ENCODE measurements around the gene ZNF442. TPM values are rescaled to one million over a fixed set of nuclear protein-coding genes. Genes with fewer than 3 reads are reported as not detected.
A peak's percentile ranks its signal among the peaks of the same experiment; 100 is the strongest.
"Not testable (repeated sequence)": the region's sequence is repeated elsewhere in the genome, so short reads cannot be mapped to it uniquely, and the experiment has no call there.

The ZNF442 gene
- total RNA-seq: 8.0 TPM

DNA sequence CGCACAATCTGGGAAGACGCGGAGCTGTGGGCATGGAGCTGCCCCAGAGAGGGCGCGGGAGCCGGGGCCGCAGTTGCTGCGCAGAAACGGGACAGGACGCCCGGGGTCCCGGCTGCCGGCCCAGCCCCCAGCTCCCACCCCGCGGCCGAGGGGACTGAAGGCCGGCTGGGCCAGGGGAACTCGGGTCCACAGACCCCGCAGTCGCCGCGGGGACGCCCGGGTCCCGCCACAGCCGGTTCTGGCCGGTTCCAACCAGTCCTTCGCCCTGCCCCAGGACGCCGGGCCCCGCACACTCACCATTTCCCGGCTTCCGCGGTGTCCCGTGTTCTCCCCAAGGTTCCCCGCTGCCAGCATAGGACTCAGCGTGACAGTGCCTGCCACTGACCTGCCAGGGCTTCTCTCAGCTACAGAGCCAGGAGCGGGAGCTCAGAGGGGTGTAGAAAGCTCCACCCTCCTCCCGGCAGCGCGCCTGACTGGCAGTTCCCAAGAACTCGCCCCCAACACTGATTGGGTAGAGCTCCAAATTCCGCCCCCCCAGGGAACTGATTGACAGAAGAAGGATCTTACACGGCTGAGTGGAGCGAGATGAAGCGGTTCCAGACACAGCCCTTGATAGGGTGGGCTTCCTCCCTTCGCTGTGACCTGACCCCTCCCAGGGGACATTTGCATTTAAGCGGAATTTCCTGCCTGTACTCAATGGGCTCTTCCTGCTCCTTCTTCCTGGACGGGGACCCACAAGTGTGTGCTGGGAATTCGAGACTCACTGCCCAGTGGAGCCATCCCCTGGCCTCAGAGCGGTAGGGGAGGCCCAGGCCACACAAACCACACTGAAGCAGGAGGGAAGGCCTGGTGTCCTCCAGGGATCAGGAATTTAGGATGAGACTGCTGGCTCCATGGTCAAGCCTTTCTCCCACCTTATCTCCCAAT, at the start of gene ZNF442:
Gene ZNF442 (minus strand): TSS at position 448 of the 927 bp plus-strand sequence. CDS start 2,052 bp downstream, outside the sequence.
- DNase-seq (ENCODE audit: low spot score): peak; percentile 97

DNA sequence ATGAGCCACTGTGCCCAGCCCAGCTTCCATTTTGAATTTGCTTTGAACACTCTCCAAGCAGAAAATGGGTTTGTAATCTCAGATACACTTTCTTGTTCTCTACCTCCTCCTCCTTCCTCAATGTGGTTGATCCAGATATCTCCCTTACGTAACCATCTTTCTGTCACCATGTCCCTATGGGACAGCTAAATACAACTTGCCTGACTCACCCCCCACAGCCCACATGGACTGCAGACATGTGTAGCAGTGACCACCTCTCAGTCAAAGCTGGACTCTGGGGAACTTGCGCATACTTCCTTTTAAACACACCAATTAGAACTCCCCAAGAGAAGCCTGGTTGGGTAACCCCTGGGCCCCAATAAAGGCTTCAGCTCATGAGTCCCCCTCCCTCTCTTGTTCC, 46.4 kb upstream of the ZNF442 start:
- DNase-seq (ENCODE audit: low spot score): no peak

- DNase-seq (ENCODE audit: low spot score): peak; percentile 98
These were observed 35.4 kb upstream of the ZNF442 start, which contains the start of gene ZNF799 for GRCh38 chr19:12400633-12401502. Gene ZNF799 (minus strand): TSS chr19:12401271. CDS start chr19:12401070, 201 bp downstream.

GRCh38 chr19:12399901-12400632, 34.6 kb upstream of the ZNF442 start:
- DNase-seq (ENCODE audit: low spot score): peak; percentile 42

DNA sequence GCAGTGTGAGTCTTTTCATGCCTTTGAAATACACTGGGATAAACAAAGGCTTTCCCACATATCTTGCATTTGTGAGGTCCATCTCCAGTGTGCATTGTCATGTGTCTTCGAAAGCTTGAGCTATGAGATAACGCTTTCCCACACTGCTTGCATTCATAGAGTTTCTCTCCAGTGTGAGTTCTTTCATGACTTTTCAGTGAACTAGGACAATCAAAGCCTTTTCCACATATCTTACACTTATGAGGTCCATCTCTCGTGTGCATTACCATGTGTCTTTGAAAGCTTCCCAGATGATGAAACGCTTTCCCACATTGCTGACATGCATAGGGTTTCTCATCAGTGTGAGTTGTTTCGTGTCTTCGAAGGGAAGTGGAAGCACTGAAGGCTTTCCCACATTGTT, 25.7 kb upstream of the ZNF442 start:
- DNase-seq (ENCODE audit: low spot score): not testable (repeated sequence)

GRCh38 chr19:12386365-12386764, 20.9 kb upstream of the ZNF442 start:
- DNase-seq (ENCODE audit: low spot score): not testable (repeated sequence)

- no peak for DNase-seq (ENCODE audit: low spot score)
These were observed 14.9 kb upstream of the ZNF442 start for GRCh38 chr19:12380444-12380737.

DNA sequence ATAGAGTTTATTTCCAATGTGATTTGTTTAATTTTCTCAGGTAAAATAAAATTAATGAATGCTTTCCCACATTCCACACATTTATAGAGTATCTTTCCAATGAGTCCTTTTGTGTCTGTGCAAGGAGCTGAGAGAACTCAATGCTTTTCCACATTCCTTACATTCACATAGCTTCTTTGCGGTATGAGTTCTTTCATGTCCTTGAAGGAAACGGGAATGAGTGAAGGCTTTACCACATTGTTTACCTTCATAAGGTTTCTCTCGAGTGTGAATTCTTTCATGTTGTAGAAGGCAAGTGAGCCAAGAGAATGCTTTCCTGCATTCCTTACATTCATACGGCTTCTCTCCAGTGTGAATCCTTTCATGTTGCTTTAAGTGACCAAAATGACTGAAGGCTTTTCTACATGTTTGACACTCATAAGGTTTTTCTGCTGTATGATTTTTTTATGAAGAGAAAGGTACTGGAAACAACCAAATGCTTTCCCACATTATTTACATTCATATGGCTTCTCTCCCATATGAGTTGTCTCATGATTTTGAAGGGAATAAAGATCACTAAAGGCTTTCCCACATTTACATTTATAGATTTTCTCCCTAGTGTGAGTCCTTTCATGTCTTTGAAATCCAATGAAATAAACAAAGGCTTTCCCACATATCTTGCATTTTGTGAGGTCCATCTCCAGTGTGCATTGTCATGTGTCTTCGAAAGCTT, 14.4 kb upstream of the ZNF442 start:
- DNase-seq (ENCODE audit: low spot score): no peak

DNA sequence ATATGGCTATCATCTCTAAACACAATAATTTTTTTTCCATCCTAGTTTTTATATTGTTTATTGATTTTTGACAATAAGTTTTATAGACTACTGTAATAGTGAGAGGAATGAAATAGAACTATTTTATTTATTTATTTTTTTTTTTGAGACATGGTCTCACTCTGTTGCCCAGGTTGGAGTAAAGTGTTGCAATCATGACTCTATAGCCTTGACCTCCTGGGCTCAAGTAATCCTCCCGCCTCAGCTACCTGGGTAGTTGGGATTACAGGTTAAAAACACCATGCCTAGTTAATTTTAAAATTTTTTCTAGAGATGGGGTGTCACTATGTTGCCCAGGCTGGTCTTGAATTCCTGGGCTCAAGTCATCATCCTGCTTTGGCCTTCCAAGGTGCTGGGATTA, 8.5 kb upstream of the ZNF442 start:
- no peak for DNase-seq (ENCODE audit: low spot score)

- peak; percentile 46 for DNase-seq (ENCODE audit: low spot score)
These were observed 870 bp downstream of the ZNF442 start for GRCh38 chr19:12364391-12365235.

DNA sequence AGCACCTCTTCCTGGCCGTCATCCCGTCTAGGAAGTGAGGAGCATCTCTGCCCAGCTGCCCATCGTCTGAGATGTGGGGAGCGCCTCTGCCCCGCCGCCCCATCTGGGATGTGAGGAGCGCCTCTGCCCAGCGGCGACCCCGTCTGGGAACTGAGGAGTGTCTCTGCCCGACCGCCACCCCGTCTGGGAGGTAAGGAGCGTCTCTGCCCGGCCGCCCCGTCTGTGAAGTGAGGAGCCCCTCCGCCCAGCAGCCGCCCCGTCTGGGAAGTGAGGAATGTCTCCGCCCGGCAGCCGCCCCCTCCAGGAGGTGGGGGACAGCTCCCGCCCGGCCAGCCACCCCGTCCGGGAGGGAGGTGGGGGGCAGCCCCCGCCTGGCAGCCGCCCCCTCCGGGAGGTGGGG, 3.2 kb downstream of the ZNF442 start:
- not testable (repeated sequence) for DNase-seq (ENCODE audit: low spot score)

- no peak for DNase-seq (ENCODE audit: low spot score)
These were observed 12.1 kb downstream of the ZNF442 start for GRCh38 chr19:12353375-12353774.

- DNase-seq (ENCODE audit: low spot score): no peak
These were observed 14.6 kb downstream of the ZNF442 start for GRCh38 chr19:12350890-12351197.

GRCh38 chr19:12350185-12350889, 15.1 kb downstream of the ZNF442 start:
- DNase-seq (ENCODE audit: low spot score): no peak

GRCh38 chr19:12346896-12347295, 18.6 kb downstream of the ZNF442 start:
- no peak for DNase-seq (ENCODE audit: low spot score)

DNA sequence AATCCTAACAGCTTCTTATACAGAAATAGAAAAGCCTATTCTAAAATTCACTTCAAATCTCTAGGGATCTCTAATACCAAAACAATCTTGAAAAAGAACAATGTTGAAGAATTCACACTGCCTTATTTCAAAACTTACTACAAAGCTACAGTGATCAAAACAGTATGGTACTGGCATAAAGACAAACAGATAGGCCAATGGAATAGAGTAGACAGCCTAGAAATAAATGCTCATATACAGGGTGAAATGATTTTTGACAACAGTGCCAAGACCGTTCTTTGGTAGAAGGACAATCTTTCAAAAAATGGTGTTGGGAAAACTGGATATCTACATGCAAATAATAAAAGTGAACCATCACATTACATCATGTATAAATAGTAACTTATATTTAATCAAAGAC, 20.3 kb downstream of the ZNF442 start:
- DNase-seq (ENCODE audit: low spot score): no peak

- DNase-seq (ENCODE audit: low spot score): peak; percentile 99
These were observed 32.0 kb downstream of the ZNF442 start, which contains the start of gene ZNF563 for GRCh38 chr19:12333162-12334159. Gene ZNF563 (minus strand): TSS chr19:12333633. CDS start chr19:12333482, 151 bp downstream.

GRCh38 chr19:12331211-12331941, 34.1 kb downstream of the ZNF442 start:
- DNase-seq (ENCODE audit: low spot score): no peak

Data from ureter (tissue), 1 donor.